T1000 (cell line): ENCODE measurements around the gene TGM3.

Experiments
- DNase-seq: peaks from one replicate; lab custom pipeline; 2025; ENCODE audit warnings: mixed read lengths; lab: John Stamatoyannopoulos, UW

Gene TGM3

GRCh38 chr20:2337142-2337541, 41.3 kb downstream of the TGM3 start:
- no peak for DNase-seq

- no peak for DNase-seq
These were observed 42.7 kb downstream of the TGM3 start for GRCh38 chr20:2338411-2339066.

DNA sequence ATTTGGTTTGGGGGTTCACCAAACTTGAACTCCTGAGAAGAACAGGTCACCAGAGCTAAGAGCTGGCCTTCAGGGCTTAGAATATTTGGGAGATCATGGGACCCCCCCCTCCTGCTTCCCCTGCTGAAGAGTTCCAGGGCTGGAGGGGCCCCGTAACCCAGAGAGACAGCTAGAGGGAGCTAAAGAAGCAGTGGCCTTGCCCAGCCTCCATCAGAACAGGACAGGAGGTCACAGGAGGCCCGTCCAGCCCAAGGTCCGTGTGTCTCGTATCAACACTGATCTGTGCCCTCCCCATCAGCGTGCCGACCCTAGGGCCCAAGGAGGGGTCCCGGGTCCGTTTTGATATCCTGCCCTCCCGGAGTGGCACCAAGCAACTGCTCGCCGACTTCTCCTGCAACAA, 44.3 kb downstream of the TGM3 start:
- DNase-seq = no peak

- DNase-seq = no peak
These were observed 45.0 kb downstream of the TGM3 start for GRCh38 chr20:2340823-2341222.

DNA sequence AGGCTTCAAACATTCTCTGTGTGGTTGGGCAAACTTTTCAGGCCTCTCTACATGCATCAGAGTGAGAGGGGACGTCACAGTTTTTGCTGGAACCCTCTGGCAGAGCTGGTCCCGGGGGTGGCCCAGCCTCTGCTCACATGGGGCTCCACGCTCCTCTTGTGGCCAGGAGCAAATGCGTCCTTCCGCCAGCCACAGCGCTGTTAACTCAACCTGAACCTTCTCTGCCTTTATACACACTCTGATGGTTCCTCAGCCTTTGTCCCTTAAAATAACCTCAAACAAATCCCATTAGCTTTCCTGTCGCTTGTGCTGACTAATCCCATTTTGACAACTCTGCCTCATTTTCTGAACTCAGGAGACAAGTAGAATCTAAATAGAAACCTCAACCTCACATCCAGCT, 45.5 kb downstream of the TGM3 start:
- no peak for DNase-seq

DNA sequence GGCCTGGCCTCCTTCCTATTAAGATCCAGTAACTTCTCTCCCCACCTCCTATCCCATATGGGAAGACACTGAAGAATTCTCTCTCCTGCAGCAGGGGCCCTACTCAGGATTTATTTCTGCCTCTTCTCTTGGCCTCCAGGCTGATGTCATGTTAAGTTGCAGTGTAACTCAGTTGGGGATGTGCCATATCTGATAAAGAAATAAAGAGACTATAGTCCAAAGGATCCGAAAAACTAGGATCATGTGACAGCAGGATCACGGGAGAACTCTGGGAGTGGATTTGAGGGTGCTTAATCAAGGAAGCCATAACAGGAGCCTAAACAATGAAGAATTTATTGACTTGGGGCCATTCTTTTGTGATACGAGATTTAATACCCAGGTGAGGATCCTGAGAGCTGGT, 46.4 kb downstream of the TGM3 start:
- no peak for DNase-seq

DNA sequence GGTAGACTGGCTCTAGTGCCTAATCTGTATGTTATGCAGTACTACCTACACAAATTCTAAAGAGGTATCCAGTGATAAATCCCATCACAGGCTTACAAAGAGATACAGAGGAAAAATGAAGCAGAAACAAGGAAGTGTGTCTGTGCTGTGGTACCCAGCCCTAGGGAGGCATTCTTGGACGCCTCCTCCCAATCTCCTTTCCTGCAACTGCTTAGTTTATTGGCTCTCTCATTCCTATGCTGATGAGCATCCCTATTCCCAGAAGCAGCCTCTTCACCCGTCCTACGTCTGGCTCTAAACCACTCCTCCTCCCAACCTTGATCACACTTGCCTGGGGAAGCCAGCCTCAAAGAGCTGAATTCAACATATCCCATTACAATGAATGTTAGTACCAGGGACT, 50.4 kb downstream of the TGM3 start:
- no peak for DNase-seq

DNA sequence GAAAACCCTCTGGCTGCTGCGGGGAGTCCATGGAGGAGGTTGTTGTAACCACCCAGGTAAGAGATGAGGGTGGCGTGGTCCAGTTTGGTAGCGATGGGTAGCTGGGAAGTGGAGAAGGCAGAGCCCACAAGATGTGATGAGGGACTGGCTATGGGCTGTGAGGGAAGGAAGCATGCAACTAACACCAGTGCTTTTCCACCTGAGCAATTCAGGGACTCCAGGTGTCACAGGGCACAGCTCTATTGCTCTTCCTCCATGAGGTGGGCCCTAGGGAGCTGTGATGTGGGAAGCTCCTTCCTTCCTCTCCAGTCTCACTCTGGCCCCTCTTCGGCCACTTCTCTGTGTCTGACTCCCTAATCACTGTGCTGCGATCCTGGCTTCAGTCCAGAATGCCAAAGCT, 52.5 kb downstream of the TGM3 start:
- no peak for DNase-seq

DNA sequence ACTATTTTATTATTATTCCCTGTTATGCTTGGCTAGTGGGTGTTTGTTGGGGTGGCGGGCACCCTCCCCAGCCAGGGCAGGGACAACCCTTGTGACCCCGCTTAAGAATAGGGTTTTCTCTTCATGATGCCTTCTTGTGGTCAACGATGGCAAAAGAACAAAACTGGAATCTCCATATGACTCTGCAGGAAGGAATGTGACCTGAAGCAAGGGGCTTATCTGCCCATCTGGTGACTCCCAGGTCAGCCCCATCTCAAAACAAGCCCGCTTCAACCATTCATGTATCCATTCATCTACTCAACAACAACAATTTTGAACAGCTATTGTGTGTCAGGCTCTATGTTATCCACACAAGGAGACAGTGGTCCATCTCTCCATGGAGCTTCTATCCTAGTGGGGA, 54.0 kb downstream of the TGM3 start:
- DNase-seq = no peak

- no peak for DNase-seq
These were observed 54.8 kb downstream of the TGM3 start for GRCh38 chr20:2350606-2351005.

GRCh38 chr20:2353231-2353630, 57.4 kb downstream of the TGM3 start:
- no peak for DNase-seq

- no peak for DNase-seq
These were observed 61.3 kb downstream of the TGM3 start for GRCh38 chr20:2357114-2357513.

GRCh38 chr20:2358006-2358405, 62.2 kb downstream of the TGM3 start:
- no peak for DNase-seq

- DNase-seq = no peak
These were observed 65.3 kb downstream of the TGM3 start for GRCh38 chr20:2361035-2361593.

DNA sequence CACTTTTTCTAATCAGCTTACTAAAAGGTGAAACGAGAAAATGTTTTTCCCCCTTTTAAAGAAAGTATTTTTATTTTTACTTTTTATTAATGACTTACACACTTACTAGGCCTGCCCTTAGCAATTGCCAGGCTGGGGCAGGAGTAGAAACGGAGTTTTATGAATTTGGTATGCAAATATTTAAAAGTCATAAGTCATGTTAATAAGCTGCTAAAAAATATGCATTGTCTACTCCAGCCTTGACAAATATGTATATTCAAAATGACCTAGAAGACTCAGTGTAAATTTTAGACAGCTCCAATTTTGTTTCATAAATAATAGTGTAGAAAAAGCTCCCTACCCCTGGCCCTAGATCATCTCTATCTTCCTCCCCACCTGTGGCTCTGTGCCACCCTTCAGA, 67.4 kb downstream of the TGM3 start:
- no peak for DNase-seq

GRCh38 chr20:2363587-2363986, 67.8 kb downstream of the TGM3 start:
- no peak for DNase-seq

GRCh38 chr20:2364044-2364443, 68.2 kb downstream of the TGM3 start:
- no peak for DNase-seq

DNA sequence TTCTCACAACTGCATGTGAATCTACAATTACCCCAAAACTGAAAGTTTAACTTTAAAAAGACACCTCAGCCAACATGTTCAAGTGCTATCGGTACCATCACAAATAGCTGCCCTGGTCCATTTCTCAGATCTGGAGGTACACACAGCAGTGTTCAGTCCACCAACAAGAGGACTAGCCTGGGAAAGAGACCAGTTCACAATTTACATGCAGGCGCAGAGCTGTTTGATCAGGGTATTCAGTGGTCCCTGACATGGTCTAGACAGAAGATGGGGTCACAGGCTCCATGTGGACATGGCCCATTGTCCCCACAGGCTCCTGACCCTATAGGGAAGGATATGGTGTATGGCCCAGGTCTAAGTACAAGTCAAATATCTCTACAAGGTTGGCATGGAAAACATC, 69.3 kb downstream of the TGM3 start:
- DNase-seq = no peak

GRCh38 chr20:2365666-2366065, 69.9 kb downstream of the TGM3 start:
- DNase-seq = no peak

- no peak for DNase-seq
These were observed 72.8 kb downstream of the TGM3 start for GRCh38 chr20:2368621-2369020.

DNA sequence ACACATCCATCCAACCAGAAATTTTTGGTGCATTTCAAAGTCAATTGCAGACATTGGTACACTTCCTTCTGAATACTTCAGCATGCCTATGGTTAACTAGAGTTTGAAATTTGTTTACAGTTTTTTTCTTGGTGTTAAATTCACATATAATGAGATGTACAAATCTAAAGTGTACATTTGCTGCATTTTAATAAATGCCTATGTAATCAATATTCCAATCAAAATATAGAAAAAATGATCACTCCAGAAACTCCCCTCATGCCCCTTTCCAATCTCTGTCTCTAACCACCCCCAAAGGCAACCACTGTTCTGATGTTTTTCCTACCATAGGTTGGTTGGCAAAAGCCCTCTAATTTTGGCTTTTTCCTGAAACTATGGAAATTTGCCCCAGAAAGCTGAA, 77.3 kb downstream of the TGM3 start:
- DNase-seq = no peak

DNA sequence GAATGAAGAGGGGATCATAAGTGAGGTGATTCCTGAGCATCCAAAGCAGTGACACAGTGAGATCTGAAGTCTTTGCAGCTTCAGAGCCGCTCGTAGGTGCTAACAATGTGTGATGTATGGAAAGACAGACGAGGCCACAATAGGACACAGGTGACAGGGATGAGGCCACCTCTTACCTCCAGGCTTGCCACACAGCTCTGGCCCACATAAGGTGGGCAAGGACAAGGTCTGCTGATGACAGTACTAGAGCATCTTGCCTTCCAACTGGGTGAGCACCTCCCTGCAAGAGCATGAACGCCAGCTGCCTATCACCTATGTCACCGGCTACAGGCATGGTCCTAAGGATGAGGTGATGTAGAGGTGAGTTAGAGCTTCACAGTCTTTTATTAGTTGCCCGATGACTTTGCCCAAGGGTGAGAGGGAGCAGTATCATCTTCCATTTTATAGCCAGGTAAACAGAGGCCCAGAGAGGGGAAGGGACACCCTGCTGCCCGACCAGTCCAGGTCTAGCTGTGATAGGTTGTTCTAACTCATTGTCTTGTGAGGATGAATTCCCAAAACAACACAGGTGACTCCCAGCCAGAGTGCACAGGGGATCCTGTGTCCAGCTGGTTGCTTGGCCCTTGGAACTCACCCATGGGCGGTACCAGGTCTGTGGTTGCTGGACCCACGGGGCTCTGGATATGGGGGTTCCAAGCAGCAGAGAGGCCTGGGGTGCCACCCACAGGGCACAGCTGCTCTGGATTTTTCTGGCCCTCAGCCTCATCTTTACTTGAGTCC, 78.7 kb downstream of the TGM3 start:
- DNase-seq = no peak

- no peak for DNase-seq
These were observed 83.1 kb downstream of the TGM3 start for GRCh38 chr20:2378893-2379292.
